ENCODE data around the gene SEMA3D.

DNA sequence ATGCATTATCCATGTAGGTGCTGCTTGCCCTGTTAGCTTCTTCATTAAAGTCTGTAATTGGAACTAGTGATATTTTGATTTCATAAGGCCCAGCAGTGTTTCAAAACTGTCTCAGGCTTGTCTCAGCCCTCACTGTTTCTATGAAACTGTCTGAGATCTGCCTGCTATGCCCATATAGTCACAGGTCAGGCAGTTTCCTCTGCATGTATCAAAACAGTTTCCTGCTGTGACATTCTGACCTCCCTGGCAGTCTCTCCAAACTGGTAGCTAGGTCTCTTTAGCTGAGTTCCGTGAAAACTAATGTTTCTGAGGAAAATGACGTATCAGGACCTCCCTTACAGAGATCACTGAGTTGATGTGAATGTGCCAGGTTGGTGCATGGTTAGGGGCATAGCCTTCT lies 18.9 kb upstream of the SEMA3D start:
- TF ChIP-seq POLR2A (IDR thresholded peaks at IDR 0.05) (no peak), POLR2AphosphoS5 (IDR thresholded peaks at IDR 0.05) (no peak)

Measured in prostate gland (tissue), 1 donor.